Lung (tissue), 13 donors: ENCODE results near the gene SMIM26. TPM values are rescaled to one million over a fixed set of nuclear protein-coding genes. Genes with fewer than 3 reads are reported as not detected.

ENCODE experiments used
- ATAC-seq: fragments of 200-7000 bp; cut with Tn5 transposase; one replicate; pipeline ENCODE4 v1.9.1; 2020; ENCODE audit warnings: moderate number of reproducible peaks; ENCODE audit not compliant: insufficient read depth, low FRiP score
- DNase-seq, 3 donors: peaks; one replicate each; pipeline ENCODE4 v3.0.0-alpha.2; 2013 to 2017
- H3K27ac ChIP-seq, 2 donors: one replicate each; pipeline ENCODE4 v1.5.1; 2013; ENCODE audit warnings: mild to moderate bottlenecking in 2 of 2, moderate library complexity in 2 of 2, control low read depth in 1 of 2, inconsistent platforms in 1 of 2, low read depth in 1 of 2, low read length in 1 of 2
- H3K27me3 ChIP-seq, 3 donors: one replicate each; pipeline ENCODE4 v1.5.1; 2013; ENCODE audit warnings: low read length in 2 of 3; ENCODE audit not compliant: control insufficient read depth in 3 of 3, insufficient read depth in 3 of 3
- H3K36me3 ChIP-seq, 4 donors: one replicate each; pipeline ENCODE4 v1.5.1; 2013; ENCODE audit warnings: low read length in 4 of 4, mild to moderate bottlenecking in 1 of 4, moderate library complexity in 1 of 4; ENCODE audit not compliant: control insufficient read depth in 4 of 4, insufficient read depth in 4 of 4
- H3K4me1 ChIP-seq, 5 donors: one replicate each; pipeline ENCODE4 v1.5.1; 2013; ENCODE audit warnings: low read length in 5 of 5, mild to moderate bottlenecking in 2 of 5, moderate library complexity in 1 of 5; ENCODE audit not compliant: control insufficient read depth in 5 of 5, insufficient read depth in 5 of 5
- H3K4me3 ChIP-seq: one replicate; pipeline ENCODE4 v1.5.1; 2013; ENCODE audit warnings: mild to moderate bottlenecking, control low read depth, moderate library complexity
- H3K9ac ChIP-seq, 2 donors: one replicate each; pipeline ENCODE4 v1.5.1; 2013; ENCODE audit warnings: low read length in 2 of 2, control low read depth in 1 of 2; ENCODE audit not compliant: insufficient read depth in 1 of 2
- H3K9me3 ChIP-seq, 4 donors: one replicate each; pipeline ENCODE4 v1.5.1; 2013; ENCODE audit warnings: low read length in 3 of 4, mild to moderate bottlenecking in 1 of 4, moderate library complexity in 1 of 4; ENCODE audit not compliant: control insufficient read depth in 4 of 4, insufficient read depth in 3 of 4
- CTCF ChIP-seq: IDR thresholded peaks from 2 replicates; pipeline ENCODE4 v1.5.1; 2012; ENCODE audit warnings: mild to moderate bottlenecking; ENCODE audit errors: control extremely low read depth, extremely low read depth
- WGBS, 2 donors: extraction: QIAGEN DNeasy Blood & Tissue Kit; methylation state at CpG; one replicate each; pipeline ENCODE4 v1.1.7; 2013; 5-methylcytosine and 5-hydroxymethylcytosine counted together
- polyA plus RNA-seq, 2 donors: library from polyadenylated mRNA; stranded (reverse); fragments of 200-250 nt; gene quantifications; one replicate each; pipeline ENCODE4 v1.2.1, GENCODE V29; 2013
- small RNA-seq: library from RNA; depleted of rRNA; stranded (forward); fragments of <200 nt; gene quantifications from one replicate; pipeline ENCODE3, GENCODE V24; 2014; ENCODE audit warnings: low replicate concordance
- total RNA-seq, 2 donors: library from RNA; depleted of rRNA in 1 of 2; stranded (reverse); fragments of >200 nt in 1 of 2; gene quantifications; one replicate each; pipeline ENCODE4 v1.2.1, GENCODE V29; 2014 to 2021
- donor health status: control.
- donor health status: control.
- donor health status: Bipolar disorder and iron deficiency.
- donor health status: healthy.
- donor health status: DM: yes; HTN: yes; CAD: no.

The SMIM26 gene
- total and polyA plus RNA-seq, 4 donors, result 53.5 to 216 (median 67.9) TPM

GRCh38 chr20:18615020-18615650, 47.9 kb downstream of the SMIM26 start:
- H3K27ac ChIP-seq, result no peak overlapping the region
- 61 to 76% methylated on average over 5 of the region's 5 CpGs for WGBS, 2 donors
- DNase-seq, result peak; percentile 44 to 80 (median 66)
- H3K27me3 ChIP-seq, result no peaks in the 10 kb centered on the region
- no peak overlapping the region for H3K9ac ChIP-seq
- H3K4me1 ChIP-seq, result peaks cover 0 to 7% (median 1%) of the 10 kb centered on the region in 5 donors
- peaks cover 0 to 3% (median 1%) of the 10 kb centered on the region in 4 donors for H3K36me3 ChIP-seq
- H3K4me3 ChIP-seq, result no peak overlapping the region
- no peak for ATAC-seq
- TF ChIP-seq CTCF, result no peak
- no peaks in the 10 kb centered on the region for H3K9me3 ChIP-seq

Small RNA genes within 50 kb of the gene (small RNA-seq; reads per million reads assigned to genes)
- gene RN7SL638P (not detected), gene RNU6ATAC34P (not detected)

Other genes starting within 250 kb of the SMIM26 start
- gene DZANK1, start 100.4 kb upstream of the SMIM26 start, total RNA-seq, result 1 to 10 TPM; 6.4 to 7.6 TPM
- gene DZANK1, start 100.4 kb upstream of the SMIM26 start, polyA plus RNA-seq, result 1 to 10 TPM; 1.8 to 3.1 TPM
- gene POLR3F, start 100.0 kb upstream of the SMIM26 start, total RNA-seq, result 10 to 100 TPM in 1 of 2 donors, 1 to 10 TPM in 1; 7.3 to 13.3 TPM
- gene POLR3F, start 100.0 kb upstream of the SMIM26 start, polyA plus RNA-seq, result 1 to 10 TPM; 6.5 to 7.7 TPM
- gene RBBP9, start 70.2 kb upstream of the SMIM26 start, total RNA-seq, result 10 to 100 TPM; 13.1 to 19.3 TPM
- 1 to 10 TPM; 6.3 to 7.5 TPM for gene RBBP9, start 70.2 kb upstream of the SMIM26 start, polyA plus RNA-seq
- gene SEC23B, start 59.5 kb upstream of the SMIM26 start, total RNA-seq, result 10 to 100 TPM; 52.6 to 79.5 TPM
- 10 to 100 TPM; 10.3 to 63.0 TPM for gene SEC23B, start 59.5 kb upstream of the SMIM26 start, polyA plus RNA-seq
- 10 to 100 TPM; 22.6 to 39.2 TPM for gene DTD1, start 20.6 kb downstream of the SMIM26 start, total RNA-seq
- 10 to 100 TPM; 17.4 to 26.5 TPM for gene DTD1, start 20.6 kb downstream of the SMIM26 start, polyA plus RNA-seq
- not detected for gene SCP2D1, start 246.4 kb downstream of the SMIM26 start, total RNA-seq
- not detected for gene SCP2D1, start 246.4 kb downstream of the SMIM26 start, polyA plus RNA-seq